Suprapubic skin (tissue), 4 donors: ENCODE results near the gene BIN1.

ENCODE experiments used
- CTCF ChIP-seq, 2 donors: fragments of 200-600 bp in 1 of 2; fragments of 450-650 bp in 1 of 2; sonication (generic) in 1 of 2; IDR thresholded peaks; one replicate each; pipeline ENCODE4 v1.5.1; 2016 to 2019; ENCODE audit warnings: antibody characterized with exemption in 2 of 2, mild to moderate bottlenecking in 1 of 2, moderate library complexity in 1 of 2
- POLR2A ChIP-seq, 2 donors: fragments of 450-650 bp; IDR thresholded peaks; one replicate each; pipeline ENCODE4 v1.6.1; 2017; ENCODE audit warnings: antibody characterized with exemption in 2 of 2, mild to moderate bottlenecking in 2 of 2, moderate library complexity in 2 of 2
- POLR2AphosphoS5 ChIP-seq, 3 donors: sonication (generic); formaldehyde crosslinking; IDR thresholded peaks; one replicate each; pipeline ENCODE4 v1.6.1; 2017; ENCODE audit warnings: antibody characterized with exemption in 3 of 3

GRCh38 chr2:127022817-127023216 is 84.1 kb downstream of the BIN1 start:
- TF ChIP-seq CTCF (IDR thresholded peaks at IDR 0.05): no peak
- no peak for TF ChIP-seq POLR2A (IDR thresholded peaks at IDR 0.05)
- no peak for TF ChIP-seq POLR2AphosphoS5 (IDR thresholded peaks at IDR 0.05)
